Body of pancreas (tissue), 4 donors: ENCODE results near the gene ZFR. TPM values are rescaled to one million over a fixed set of nuclear protein-coding genes. Genes with fewer than 3 reads are reported as not detected.

Experiments used
- ATAC-seq: fragments of 150-250 bp; one replicate; pipeline ENCODE4 v1.9.1; 2016
- DNase-seq, 4 donors: peaks; one replicate each; pipeline ENCODE4 v3.0.0-alpha.2; 2019
- H3K27ac ChIP-seq, 4 donors: fragments of 200-600 bp; sonication (generic); 1 replicate in 3 of 4; 2 replicates in 1 of 4; pipeline versions ENCODE4 v1.5.1 to v1.6.1; 2016 to 2019; ENCODE audit warnings: mild to moderate bottlenecking in 1 of 4, mixed read lengths in 1 of 4, moderate library complexity in 1 of 4
- H3K27me3 ChIP-seq, 2 donors: fragments of 200-600 bp; sonication (generic); one replicate each; pipeline ENCODE4 v1.6.0; 2016; ENCODE audit warnings: mild to moderate bottlenecking in 1 of 2
- H3K36me3 ChIP-seq, 2 donors: fragments of 200-600 bp; sonication (generic); replicated peaks in 1 of 2; 2 replicates each; pipeline ENCODE4 v1.5.1; 2016; ENCODE audit warnings: low read depth in 2 of 2; ENCODE audit not compliant: insufficient read depth in 1 of 2
- H3K4me1 ChIP-seq: fragments of 200-600 bp; sonication (generic); one replicate; pipeline ENCODE4 v1.6.0; 2016
- H3K4me3 ChIP-seq, 2 donors: fragments of 200-600 bp; sonication (generic); 1 replicate in 1 of 2; 2 replicates in 1 of 2; pipeline ENCODE4 v1.5.1; 2016 to 2019
- H3K9me3 ChIP-seq, 3 donors: fragments of 200-600 bp; sonication (generic); 1 replicate in 2 of 3; 2 replicates in 1 of 3; pipeline ENCODE4 v1.5.1; 2016
- CTCF ChIP-seq, 7 experiments: fragments of 450-650 bp in 4 of 7; fragments of 200-600 bp in 3 of 7; sonication (generic) in 3 of 7; IDR thresholded peaks; one replicate each; pipeline ENCODE4 v1.5.1; 2016 to 2019; ENCODE audit warnings: antibody characterized with exemption in 7 of 7
- POLR2A ChIP-seq, 3 donors: fragments of 450-650 bp; IDR thresholded peaks; one replicate each; pipeline ENCODE4 v1.6.1; 2016; ENCODE audit warnings: antibody characterized with exemption in 3 of 3, mild to moderate bottlenecking in 2 of 3
- WGBS, 2 donors: methylation state at CpG; one replicate each; pipeline ENCODE4 v1.1.5; 2017; 5-methylcytosine and 5-hydroxymethylcytosine counted together
- intact Hi-C: fragments of 100-400 bp; cut with DNase I; formaldehyde crosslinking; loops from one replicate; pipeline ENCODE4 v1.15.1; 2023
- total RNA-seq, 2 donors: library from RNA; depleted of rRNA; stranded (reverse); fragments of >200 nt; gene quantifications; one replicate each; pipeline ENCODE4 v1.1.0, GENCODE V29; 2016

The ZFR gene
- total RNA-seq, 2 donors from 2014 or later: 25.1 to 48.0 TPM

DNA sequence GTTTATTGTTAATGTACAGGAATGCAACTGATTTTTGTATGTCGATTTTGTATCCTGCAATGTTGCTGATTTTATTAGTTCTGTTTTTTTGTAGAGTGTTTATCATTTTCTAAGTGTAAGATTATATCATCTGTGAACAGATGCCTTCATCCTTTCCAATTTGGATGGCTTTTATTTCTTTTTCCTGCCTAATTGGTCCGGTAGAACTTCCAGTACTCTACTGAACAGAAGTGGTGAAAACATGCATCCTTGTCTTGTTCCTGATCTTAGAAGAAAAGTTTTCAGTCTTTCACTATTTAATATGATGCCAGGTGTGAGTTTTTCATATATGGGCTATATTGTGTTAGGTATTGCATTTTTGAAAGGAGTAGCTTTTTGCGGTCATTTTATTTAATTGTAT is 42.5 kb upstream of the ZFR start:
- H3K4me3 ChIP-seq: no peak overlapping the region

GRCh38 chr5:32482193-32482592 is 37.7 kb upstream of the ZFR start:
- no peak for ATAC-seq
- Histone ChIP-seq H3K27ac (no peak overlapping the region), H3K4me3 (no peak overlapping the region), H3K4me1 (no peaks in the 10 kb centered on the region), H3K9me3 (no peaks in the 10 kb centered on the region), H3K27me3 (no peaks in the 10 kb centered on the region), H3K36me3 (no peaks in the 10 kb centered on the region)
- 15 to 25% methylated on average over 2 of the region's 2 CpGs for WGBS, 2 donors
- TF ChIP-seq CTCF (IDR thresholded peaks at IDR 0.05) (no peak), POLR2A (IDR thresholded peaks at IDR 0.05) (no peak)
- intact Hi-C loops: no loop called here
- peak in 2 of 4 donors; percentile 30 to 33 for DNase-seq

More for the DNA sequence above, 42.5 kb upstream of the ZFR start:
- no peak for DNase-seq
- Histone ChIP-seq H3K27ac (no peak overlapping the region), H3K36me3 (no peaks in the 10 kb centered on the region), H3K27me3 (no peaks in the 10 kb centered on the region), H3K4me1 (peaks cover 5% of the 10 kb centered on the region), H3K9me3 (no peaks in the 10 kb centered on the region)
- 82% methylated on average over 3 of the region's 3 CpGs for WGBS, 2 donors
- ATAC-seq: no peak
- TF ChIP-seq CTCF (IDR thresholded peaks at IDR 0.05) (no peak), POLR2A (IDR thresholded peaks at IDR 0.05) (no peak)
- intact Hi-C loops: no loop called here

DNA sequence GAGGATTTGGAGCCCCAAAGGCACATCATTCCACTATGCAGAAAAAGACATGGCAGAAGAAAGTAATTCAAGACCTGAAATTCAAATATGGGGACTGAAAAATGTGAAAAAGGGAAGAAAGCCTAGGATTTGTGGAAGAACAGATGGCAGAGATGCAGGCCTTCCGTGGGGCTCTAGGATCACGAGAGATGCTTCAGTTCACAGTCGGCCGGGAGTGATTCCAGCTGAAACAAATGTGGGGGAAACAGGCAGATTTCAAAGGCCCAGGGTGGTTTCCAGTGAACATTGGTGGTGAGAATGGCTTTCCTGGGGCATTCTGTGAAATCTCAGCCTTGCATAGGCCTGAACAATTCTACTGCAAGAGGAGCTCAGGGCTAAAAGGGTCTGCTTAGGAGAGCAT is 34.6 kb upstream of the ZFR start:
- intact Hi-C loops: no loop called here
- no peak for ATAC-seq
- Histone ChIP-seq H3K9me3 (no peaks in the 10 kb centered on the region), H3K4me3 (no peak overlapping the region), H3K36me3 (no peaks in the 10 kb centered on the region), H3K27ac (no peak overlapping the region), H3K4me1 (no peaks in the 10 kb centered on the region), H3K27me3 (no peaks in the 10 kb centered on the region)
- TF ChIP-seq POLR2A (IDR thresholded peaks at IDR 0.05) (no peak), CTCF (IDR thresholded peaks at IDR 0.05) (no peak)
- DNase-seq: no peak
- 69 to 75% methylated on average over 4 of the region's 4 CpGs for WGBS, 2 donors

GRCh38 chr5:32476891-32477290 is 32.4 kb upstream of the ZFR start:
- TF ChIP-seq CTCF (IDR thresholded peaks at IDR 0.05) (no peak), POLR2A (IDR thresholded peaks at IDR 0.05) (no peak)
- Histone ChIP-seq H3K4me3 (no peak overlapping the region), H3K9me3 (no peaks in the 10 kb centered on the region), H3K36me3 (no peaks in the 10 kb centered on the region), H3K4me1 (no peaks in the 10 kb centered on the region), H3K27ac (no peak overlapping the region), H3K27me3 (no peaks in the 10 kb centered on the region)
- ATAC-seq (no peak), DNase-seq (no peak)
- intact Hi-C loops: no loop called here
- 60 to 79% methylated on average over 1 of the region's 1 CpG for WGBS, 2 donors

GRCh38 chr5:32475334-32476097 is 31.0 kb upstream of the ZFR start:
- intact Hi-C loops: no loop called here
- TF ChIP-seq CTCF (IDR thresholded peaks at IDR 0.05) (no peak), POLR2A (IDR thresholded peaks at IDR 0.05) (no peak)
- no peak overlapping the region for H3K27ac ChIP-seq
- H3K9me3 ChIP-seq: no peaks in the 10 kb centered on the region
- 74 to 83% methylated on average over 6 of the region's 6 CpGs for WGBS, 2 donors
- no peaks in the 10 kb centered on the region for H3K27me3 ChIP-seq
- no peaks in the 10 kb centered on the region for H3K36me3 ChIP-seq
- H3K4me1 ChIP-seq: no peaks in the 10 kb centered on the region
- no peak for ATAC-seq
- H3K4me3 ChIP-seq: no peak overlapping the region
- no peak for DNase-seq
